ENCODE measurements around the gene TMEM273. TPM values are rescaled to one million over a fixed set of nuclear protein-coding genes. Genes with fewer than 3 reads are reported as not detected.

The TMEM273 gene
- total RNA-seq, 1 donor from 2014 or later, result not detected

GRCh38 chr10:49133706-49134248 lies 54.4 kb downstream of the TMEM273 start, which contains the start of gene FAM170B:
TSS of gene FAM170B (minus strand) at chr10:49134021. CDS start at chr10:49133918, 103 bp downstream.
- Mint-ChIP-seq H3K27ac (no peak within 1 kb of the TSS), H3K27me3 (peaks cover 20% of the 10 kb centered on the region), H3K36me3 (ENCODE audit: insufficient read depth) (no peaks in the 10 kb centered on the region), H3K4me3 (ENCODE audit: low read depth) (no peak within 1 kb of the TSS), H3K9me3 (ENCODE audit: low read depth) (peaks cover 9% of the 10 kb centered on the region), H3K4me1 (ENCODE audit: low read depth) (no peaks in the 10 kb centered on the region)
- TF ChIP-seq CTCF (IDR thresholded peaks at IDR 0.05; ENCODE audit: unreplicated experiment), result no peak
- DNase-seq (ENCODE audit: low spot score, unreplicated experiment), result no peak

GRCh38 chr10:49132362-49132737 lies 55.8 kb downstream of the TMEM273 start:
- Mint-ChIP-seq H3K4me3 (ENCODE audit: low read depth) (no peak overlapping the region), H3K9me3 (ENCODE audit: low read depth) (peaks cover 9% of the 10 kb centered on the region), H3K27ac (no peak overlapping the region), H3K27me3 (peaks cover 24% of the 10 kb centered on the region), H3K36me3 (ENCODE audit: insufficient read depth) (no peaks in the 10 kb centered on the region), H3K4me1 (ENCODE audit: low read depth) (no peaks in the 10 kb centered on the region)
- no peak for DNase-seq (ENCODE audit: low spot score, unreplicated experiment)
- no peak for TF ChIP-seq CTCF (IDR thresholded peaks at IDR 0.05; ENCODE audit: unreplicated experiment)

GRCh38 chr10:49131507-49132361 lies 56.5 kb downstream of the TMEM273 start:
- Mint-ChIP-seq H3K4me1 (ENCODE audit: low read depth) (no peaks in the 10 kb centered on the region), H3K9me3 (ENCODE audit: low read depth) (peaks cover 6% of the 10 kb centered on the region), H3K27me3 (peaks cover 21% of the 10 kb centered on the region), H3K27ac (no peak overlapping the region), H3K4me3 (ENCODE audit: low read depth) (no peak overlapping the region), H3K36me3 (ENCODE audit: insufficient read depth) (no peaks in the 10 kb centered on the region)
- TF ChIP-seq CTCF (IDR thresholded peaks at IDR 0.05; ENCODE audit: unreplicated experiment), result no peak
- no peak for DNase-seq (ENCODE audit: low spot score, unreplicated experiment)

GRCh38 chr10:49129376-49129775 lies 58.8 kb downstream of the TMEM273 start:
- DNase-seq (ENCODE audit: low spot score, unreplicated experiment), result no peak
- Mint-ChIP-seq H3K27me3 (peaks cover 17% of the 10 kb centered on the region), H3K27ac (no peak overlapping the region), H3K9me3 (ENCODE audit: low read depth) (no peaks in the 10 kb centered on the region), H3K36me3 (ENCODE audit: insufficient read depth) (no peaks in the 10 kb centered on the region), H3K4me1 (ENCODE audit: low read depth) (no peaks in the 10 kb centered on the region), H3K4me3 (ENCODE audit: low read depth) (no peak overlapping the region)
- no peak for TF ChIP-seq CTCF (IDR thresholded peaks at IDR 0.05; ENCODE audit: unreplicated experiment)

- Mint-ChIP-seq H3K27ac (no peak overlapping the region), H3K4me3 (ENCODE audit: low read depth) (no peak overlapping the region)
- no peak for DNase-seq (ENCODE audit: low spot score, unreplicated experiment)
Measured at GRCh38 chr10:49128854-49129253, 59.3 kb downstream of the TMEM273 start.

More at GRCh38 chr10:49128854-49129253, 59.3 kb downstream of the TMEM273 start:
- H3K27me3 Mint-ChIP-seq, result peaks cover 17% of the 10 kb centered on the region
- H3K9me3 Mint-ChIP-seq (ENCODE audit: low read depth), result no peaks in the 10 kb centered on the region
- TF ChIP-seq CTCF (IDR thresholded peaks at IDR 0.05; ENCODE audit: unreplicated experiment), result no peak
- no peaks in the 10 kb centered on the region for H3K4me1 Mint-ChIP-seq (ENCODE audit: low read depth)
- no peaks in the 10 kb centered on the region for H3K36me3 Mint-ChIP-seq (ENCODE audit: insufficient read depth)

All from progenitor cell of endocrine pancreas (in vitro differentiated cells).